AML-193 (cell line): ENCODE results near the gene USP15.

ENCODE experiments used
- DNase-seq, 2 experiments: peaks; one replicate each; lab custom pipeline; 2025; lab: John Stamatoyannopoulos, UW

The USP15 gene

GRCh38 chr12:62259993-62260732 is at the start of gene USP15:
TSS of gene USP15 (plus strand) at chr12:62260404. CDS start at chr12:62260415, 11 bp downstream.
- peak; percentile 85 to 88 for DNase-seq

DNA sequence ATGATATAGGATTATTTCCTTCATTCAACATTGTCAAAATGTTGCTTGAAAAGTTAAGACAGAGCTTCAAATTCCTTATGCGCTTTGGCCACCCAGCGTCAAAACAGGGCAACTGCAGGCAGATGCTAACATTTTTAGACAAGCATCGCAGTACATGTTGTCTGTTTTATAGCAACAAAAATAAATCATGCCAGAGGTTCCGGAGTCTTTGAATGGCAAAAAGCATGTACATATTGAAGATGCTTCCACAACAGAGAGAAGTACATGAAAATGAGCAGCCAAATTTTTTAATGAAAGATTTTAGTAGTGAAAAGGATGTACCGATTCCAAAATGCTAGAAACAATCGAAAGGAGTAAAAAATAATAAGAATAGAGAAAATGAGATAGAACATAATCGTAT is 49.8 kb upstream of the USP15 start:
- DNase-seq: peak; percentile 48 to 56

DNA sequence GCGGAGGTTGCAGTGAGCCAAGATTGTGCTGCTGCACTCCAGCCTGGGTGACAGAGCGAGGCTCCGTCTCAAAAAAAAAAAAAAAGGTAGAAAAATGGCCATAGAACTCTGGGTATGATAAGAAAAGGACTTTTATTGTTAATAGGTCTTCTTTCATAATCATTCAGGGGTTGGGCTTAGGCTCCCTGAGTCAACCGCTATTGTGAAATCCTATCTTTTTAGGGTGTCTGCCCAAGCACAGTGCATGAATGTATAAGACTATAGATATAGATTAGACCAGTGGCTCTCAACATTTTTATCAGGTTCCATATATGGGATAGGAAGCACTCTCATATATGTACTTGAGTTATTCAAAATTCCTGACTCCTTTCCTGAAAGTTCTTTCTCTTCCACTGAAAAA is 48.7 kb upstream of the USP15 start:
- DNase-seq: peak; percentile 93

GRCh38 chr12:62214846-62215245 is 45.4 kb upstream of the USP15 start:
- peak; percentile 57 to 60 for DNase-seq

DNA sequence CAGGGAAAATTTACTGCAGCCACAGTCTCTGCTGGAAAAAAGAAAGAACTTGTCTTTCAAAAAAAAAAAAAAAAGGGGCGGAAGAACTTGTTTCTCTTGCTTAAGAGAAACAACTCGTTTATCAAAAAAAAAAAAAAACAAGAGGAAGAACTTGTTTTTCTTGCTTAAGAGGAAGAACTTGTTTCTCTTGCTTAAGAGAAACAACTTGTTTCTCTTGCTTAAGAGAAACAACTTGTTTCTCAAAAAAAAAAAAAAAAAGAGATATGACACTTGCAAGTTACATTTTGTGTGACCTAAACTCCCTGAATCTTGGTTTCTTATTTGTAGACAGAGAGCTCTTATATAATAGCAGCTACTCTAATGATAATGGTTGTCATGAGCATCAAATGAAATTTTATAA is 44.7 kb upstream of the USP15 start:
- peak; percentile 62 to 77 for DNase-seq

DNA sequence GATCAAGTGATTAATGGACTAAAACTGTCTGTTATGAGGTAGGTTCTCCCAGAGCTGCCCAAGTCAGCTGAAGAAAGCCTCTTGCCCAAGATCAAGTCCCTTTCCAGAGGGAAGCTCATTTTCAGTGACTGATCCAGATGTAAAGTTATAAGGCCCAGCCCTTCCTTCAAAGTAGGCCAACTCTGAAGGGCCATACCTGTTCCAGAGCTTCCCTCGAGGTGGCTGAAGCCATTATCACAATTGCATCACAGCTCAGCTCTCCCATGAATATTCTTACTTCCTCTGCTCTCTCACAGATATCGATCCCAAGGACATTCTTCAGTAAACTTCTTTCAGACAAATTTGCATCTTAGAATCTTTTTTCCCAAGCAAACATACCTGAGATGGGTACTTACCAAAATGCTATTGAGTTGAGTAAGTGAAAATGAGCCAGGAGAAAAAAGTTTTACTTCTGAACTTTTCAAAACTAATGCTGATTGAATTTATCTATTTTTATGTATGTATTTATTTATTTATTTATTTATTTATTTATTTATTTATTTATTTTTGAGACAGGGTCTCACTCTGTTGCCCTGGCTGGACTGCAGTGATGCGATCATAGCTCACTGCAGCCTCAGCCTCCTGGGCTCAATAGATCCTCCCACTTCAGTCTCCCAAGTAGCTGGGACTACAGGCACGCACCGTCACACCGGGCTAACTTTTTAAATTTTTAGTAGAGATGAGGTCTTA is 42.6 kb upstream of the USP15 start:
- no peak for DNase-seq

DNA sequence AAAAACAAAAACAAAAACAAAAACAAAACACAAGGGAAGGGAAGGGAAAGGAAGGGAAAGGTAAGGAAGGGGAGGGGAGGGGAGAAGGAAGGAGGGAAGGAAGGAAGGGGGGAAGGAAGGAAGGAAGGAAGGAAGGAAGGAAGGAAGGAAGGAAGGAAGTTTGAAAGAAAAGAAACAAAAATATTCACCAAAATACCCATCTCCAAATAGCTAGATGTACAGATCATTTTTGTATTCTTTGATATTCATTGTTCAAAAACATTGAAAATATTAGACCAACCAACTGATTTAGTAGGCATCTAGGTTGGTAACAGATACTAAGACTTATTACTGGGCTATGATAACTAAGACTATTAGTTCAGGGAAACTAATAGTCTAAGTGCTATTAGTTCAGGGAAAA is 39.1 kb upstream of the USP15 start:
- no peak for DNase-seq

- DNase-seq: no peak
Observed at GRCh38 chr12:62224601-62225000, 35.6 kb upstream of the USP15 start.

GRCh38 chr12:62227091-62227490 is 33.1 kb upstream of the USP15 start:
- DNase-seq: no peak

- no peak for DNase-seq
Observed at GRCh38 chr12:62230652-62231051, 29.6 kb upstream of the USP15 start.

GRCh38 chr12:62232143-62232729 is 28.0 kb upstream of the USP15 start:
- DNase-seq: no peak

GRCh38 chr12:62233805-62234204 is 26.4 kb upstream of the USP15 start:
- no peak for DNase-seq

DNA sequence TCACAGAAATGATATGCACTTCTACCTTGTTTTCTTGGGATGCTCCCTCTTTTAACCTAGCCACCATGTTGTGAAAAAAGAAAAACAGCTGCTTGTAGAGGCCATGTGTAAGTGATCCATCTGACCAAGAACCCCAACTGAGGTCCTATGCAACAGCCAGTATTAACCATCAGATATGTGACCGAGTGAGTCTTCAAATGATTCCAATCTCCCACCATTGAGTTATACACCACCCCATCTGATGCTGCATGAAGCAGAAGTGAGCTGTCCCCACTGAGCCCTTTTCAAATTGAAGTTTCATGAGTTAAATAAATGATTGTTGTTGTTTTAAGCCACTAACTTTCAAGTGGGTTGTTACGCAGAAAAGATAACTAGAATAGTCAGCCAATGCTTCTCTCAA is 20.6 kb upstream of the USP15 start:
- DNase-seq: no peak

DNA sequence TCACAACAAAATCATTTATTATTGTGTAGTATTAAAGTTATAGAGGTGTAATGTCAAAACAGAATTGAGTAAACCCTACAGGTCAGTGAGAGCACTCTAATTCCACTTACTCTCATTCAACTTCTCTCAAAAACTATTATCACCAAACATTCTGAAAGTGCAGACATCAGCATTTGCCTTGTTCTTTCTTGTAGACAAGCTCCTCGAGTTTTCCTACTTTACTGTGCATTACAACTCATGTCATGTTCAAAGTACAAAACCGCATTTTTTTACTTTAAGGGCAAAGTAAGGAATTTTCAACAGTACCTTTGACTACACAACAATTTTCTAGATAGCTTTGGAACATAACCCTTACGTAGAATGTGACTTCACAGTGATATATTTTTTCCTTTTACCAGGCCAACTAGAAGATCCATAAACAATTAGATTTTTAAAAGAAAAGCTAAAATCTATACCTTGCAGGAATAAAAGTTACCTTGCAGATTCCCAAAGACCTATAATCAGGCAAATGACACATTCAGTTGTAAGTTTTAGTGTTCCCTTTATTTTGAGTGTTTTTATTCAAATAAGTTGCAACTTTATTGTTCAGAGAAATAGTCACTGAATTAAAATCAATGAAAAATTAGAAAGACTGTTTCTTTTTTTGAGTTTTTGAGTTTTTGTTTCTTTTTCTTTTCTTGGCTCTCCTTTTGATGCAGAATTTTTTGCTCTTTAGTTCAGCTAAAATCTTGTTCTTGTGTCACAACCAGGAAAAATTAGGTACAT is 12.7 kb upstream of the USP15 start:
- DNase-seq: no peak

- DNase-seq: peak; percentile 59 to 72
Observed at GRCh38 chr12:62248873-62249272, 11.3 kb upstream of the USP15 start.

DNA sequence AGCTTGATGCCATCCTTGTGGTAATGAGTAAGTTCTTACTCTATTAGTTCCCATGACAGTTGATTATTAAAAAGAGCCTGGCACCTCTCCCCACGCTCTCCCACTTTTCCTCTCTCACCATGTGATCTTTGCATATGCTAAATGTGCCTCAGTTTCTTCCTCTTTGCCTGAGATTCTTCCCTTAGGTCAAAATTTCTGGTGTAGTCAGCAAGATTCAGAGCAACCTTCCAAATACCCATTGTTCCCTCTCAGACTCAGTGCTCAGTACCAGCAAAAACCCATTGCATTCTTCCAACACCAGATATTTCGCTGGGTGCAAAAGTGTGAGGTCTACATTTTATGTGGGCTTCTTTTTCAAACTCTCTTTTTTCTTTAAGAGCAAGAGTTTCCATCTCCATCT is 10.8 kb upstream of the USP15 start:
- no peak for DNase-seq

DNA sequence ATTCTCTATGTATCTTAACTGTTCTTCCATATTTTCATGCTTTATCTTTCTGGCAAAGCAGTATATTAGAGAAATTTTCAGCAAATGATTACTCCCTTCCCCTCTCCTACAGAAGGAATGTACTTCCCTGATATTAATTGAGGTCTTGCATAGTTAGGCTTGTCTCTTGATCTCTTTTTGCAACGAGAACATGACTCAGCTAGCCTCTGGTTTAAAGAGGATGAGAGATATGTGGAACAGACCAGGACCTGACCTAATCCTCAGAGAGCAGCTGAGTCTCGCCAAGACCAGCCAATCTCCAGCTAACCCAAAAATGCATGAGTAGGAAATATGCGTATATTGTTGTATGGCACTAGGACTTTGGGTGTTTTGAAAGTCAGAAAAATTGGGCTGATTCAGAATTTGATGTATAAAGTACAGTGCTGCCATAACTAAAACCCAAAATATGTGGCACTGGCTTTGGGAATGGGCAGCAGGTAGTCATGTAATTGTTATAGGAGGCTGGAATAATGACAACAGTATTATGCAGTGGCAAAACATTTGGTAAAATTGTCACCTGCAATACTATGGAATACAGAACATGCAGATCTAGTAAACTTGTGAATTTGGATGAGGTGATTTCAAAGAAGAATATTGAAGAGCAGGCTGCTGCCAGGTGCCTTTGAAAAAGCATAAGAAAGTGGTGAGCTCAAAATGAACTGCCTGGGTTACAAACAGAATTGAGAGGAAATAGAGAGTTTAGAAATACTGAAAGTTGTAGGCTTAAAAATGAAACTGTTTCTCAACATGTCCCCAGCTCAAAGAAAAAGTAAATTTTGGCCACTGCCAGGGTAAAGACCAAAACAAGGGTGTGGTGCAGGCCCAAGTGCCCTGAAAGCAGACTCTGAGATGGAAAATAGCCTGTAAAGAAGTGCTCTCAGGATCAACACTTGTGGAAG is 9.3 kb upstream of the USP15 start:
- peak; percentile 63 to 69 for DNase-seq

- no peak for DNase-seq
Observed at GRCh38 chr12:62251609-62251958, 8.6 kb upstream of the USP15 start.

- DNase-seq: no peak
Observed at GRCh38 chr12:62252576-62252975, 7.6 kb upstream of the USP15 start.

- DNase-seq: no peak
Observed at GRCh38 chr12:62254967-62255366, 5.2 kb upstream of the USP15 start.

DNA sequence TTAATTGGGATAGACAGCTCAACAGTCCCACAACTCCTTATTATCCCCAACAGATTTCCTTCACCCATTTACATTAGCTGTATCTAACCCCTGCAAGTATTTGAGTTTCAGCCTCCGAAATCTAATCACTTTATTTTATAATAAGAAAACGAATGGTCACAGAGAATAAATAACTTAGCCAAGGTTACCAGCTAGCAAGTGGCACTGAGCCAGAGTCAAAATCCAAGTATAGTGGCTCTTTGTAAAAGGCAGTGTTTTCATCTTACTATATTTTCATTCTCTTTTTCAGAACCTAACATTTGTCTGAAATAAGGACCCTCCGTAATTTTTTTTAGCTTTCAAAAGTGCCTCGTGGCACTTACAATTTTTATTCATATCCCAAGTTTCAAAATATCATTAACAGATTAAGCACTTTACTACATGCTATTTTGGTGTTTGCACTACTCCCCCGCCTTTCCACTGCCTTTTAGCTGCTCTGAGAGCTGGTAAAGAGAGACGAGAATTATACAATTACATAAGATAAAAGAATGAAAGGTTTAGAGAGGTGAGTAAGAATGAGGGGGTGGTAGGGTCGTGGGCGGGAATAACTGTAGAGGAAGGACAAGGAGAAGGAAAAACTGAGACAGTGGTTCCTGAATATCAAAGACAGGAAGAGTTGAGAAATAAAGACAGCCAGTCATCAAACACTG is 3.7 kb upstream of the USP15 start:
- peak; percentile 47 to 80 for DNase-seq
